ENCODE measurements around the gene ASZ1. TPM values are rescaled to one million over a fixed set of nuclear protein-coding genes. Genes with fewer than 3 reads are reported as not detected.

The ASZ1 gene
- total RNA-seq, 3 donors from 2014 or later (not counting 1 experiment from before 2014, with no cell fraction given) = not detected

DNA sequence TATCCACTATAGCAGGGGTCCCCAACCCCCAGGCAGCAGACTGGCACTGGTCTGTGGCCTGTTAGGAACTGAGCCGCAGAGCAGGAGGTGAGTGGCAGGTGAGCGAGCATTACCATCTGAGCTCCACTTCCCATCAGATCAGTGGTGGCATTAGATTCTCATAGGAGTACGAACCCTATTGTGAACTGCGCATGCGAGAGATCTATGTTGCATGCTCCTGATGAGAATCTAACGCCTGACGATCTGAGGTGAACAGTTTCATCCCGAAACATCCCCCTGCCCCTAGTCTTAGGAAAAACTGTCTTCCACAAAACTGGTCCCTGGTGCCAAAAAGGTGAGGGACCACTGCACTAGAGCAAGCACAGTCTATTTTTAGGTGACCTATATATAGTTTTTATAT, 23.6 kb downstream of the ASZ1 start:
- Histone ChIP-seq H3K4me1 (ENCODE audit: control insufficient read depth, insufficient read depth, low read length) (no peaks in the 10 kb centered on the region), H3K9me3 (ENCODE audit: control insufficient read depth, insufficient read depth, low read length) (peaks cover 3% of the 10 kb centered on the region), H3K4me3 (ENCODE audit: low read length) (no peak overlapping the region), H3K27me3 (ENCODE audit: control insufficient read depth, insufficient read depth, low read length) (no peaks in the 10 kb centered on the region), H3K36me3 (ENCODE audit: control insufficient read depth, insufficient read depth, low read length) (no peaks in the 10 kb centered on the region), H3K27ac (ENCODE audit: low read length) (no peak overlapping the region)
- Mint-ChIP-seq H3K27ac (no peak overlapping the region), H3K4me1 (no peaks in the 10 kb centered on the region), H3K9me3 (peaks cover 2 to 6% of the 10 kb centered on the region in 2 donors), H3K4me3 (no peak overlapping the region), H3K36me3 (no peaks in the 10 kb centered on the region), H3K27me3 (ENCODE audit: low read depth in 2 of 2) (no peaks in the 10 kb centered on the region)
- 96% methylated on average over 8 of the region's 8 CpGs for WGBS (ENCODE audit: insufficient coverage)
- no peak for ATAC-seq
- TF ChIP-seq, protein P1, sequence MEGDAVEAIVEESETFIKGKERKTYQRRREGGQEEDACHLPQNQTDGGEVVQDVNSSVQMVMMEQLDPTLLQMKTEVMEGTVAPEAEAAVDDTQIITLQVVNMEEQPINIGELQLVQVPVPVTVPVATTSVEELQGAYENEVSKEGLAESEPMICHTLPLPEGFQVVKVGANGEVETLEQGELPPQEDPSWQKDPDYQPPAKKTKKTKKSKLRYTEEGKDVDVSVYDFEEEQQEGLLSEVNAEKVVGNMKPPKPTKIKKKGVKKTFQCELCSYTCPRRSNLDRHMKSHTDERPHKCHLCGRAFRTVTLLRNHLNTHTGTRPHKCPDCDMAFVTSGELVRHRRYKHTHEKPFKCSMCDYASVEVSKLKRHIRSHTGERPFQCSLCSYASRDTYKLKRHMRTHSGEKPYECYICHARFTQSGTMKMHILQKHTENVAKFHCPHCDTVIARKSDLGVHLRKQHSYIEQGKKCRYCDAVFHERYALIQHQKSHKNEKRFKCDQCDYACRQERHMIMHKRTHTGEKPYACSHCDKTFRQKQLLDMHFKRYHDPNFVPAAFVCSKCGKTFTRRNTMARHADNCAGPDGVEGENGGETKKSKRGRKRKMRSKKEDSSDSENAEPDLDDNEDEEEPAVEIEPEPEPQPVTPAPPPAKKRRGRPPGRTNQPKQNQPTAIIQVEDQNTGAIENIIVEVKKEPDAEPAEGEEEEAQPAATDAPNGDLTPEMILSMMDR (IDR thresholded peaks at IDR 0.05) = no peak
- intact Hi-C loops (cut with micrococcal nuclease) = no loop called here
- DNase-seq = no peak

DNA sequence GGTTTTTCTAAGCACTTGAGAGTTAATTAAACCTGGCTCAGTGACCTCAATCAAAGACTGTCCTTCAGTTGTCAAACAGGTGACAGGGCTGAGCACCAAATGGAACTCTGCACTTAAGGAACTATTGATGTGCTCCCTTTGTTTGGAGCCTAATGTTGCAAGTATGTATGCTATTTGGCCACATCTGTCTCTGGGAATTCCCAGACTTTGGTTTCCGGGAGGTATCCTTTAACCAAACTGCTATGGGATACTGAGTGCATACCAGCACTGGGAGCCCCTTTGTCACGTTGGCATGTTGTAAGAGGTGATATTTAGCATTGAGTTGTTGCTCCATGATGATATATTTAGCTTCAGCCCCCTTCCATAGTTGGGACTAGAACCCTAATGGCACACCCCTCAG, 25.2 kb downstream of the ASZ1 start:
- Mint-ChIP-seq H3K4me1 (no peaks in the 10 kb centered on the region), H3K9me3 (peaks cover under 1 to 6% of the 10 kb centered on the region in 2 donors)
- H3K4me3 ChIP-seq (ENCODE audit: low read length) = no peak overlapping the region

DNA sequence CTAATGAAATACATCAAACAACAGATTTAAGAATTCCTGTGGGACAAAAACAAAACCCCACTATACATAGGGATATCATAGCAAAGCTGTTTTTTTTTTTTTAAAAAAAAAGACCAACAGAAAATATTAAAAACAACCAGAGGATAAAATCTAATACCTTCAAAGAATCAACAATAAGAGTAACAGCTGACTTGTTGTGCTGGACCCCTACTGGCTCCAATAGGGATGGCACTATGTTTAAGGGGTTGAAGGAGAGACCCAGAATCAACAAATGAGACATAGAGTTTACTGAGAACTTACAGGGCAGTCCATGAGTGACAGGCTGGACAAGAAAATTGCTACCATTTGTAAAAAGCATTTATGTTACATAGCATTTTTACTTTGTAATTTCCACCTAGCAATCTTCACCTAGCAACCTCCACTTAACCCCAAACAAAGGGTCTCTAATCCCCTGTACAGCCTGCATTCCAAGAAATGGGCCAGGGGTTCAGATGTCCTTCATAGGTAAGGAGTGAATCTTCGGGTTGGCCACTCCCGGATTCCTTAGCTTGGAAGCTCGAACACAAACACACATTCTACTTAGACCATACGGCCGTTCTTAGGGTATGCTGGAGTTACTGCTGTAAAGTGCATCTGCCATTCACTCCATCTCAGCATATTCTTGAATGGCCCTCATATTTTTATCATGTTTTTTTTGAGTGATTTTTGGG, 25.8 kb downstream of the ASZ1 start:
- Mint-ChIP-seq H3K27ac (no peak overlapping the region), H3K4me3 (no peak overlapping the region), H3K4me1 (no peaks in the 10 kb centered on the region), H3K9me3 (peaks cover 0 to 6% of the 10 kb centered on the region in 2 donors), H3K36me3 (no peaks in the 10 kb centered on the region), H3K27me3 (ENCODE audit: low read depth in 2 of 2) (no peaks in the 10 kb centered on the region)
- H3K27me3 ChIP-seq (ENCODE audit: control insufficient read depth, insufficient read depth, low read length) = no peaks in the 10 kb centered on the region
- 60% methylated on average over 1 of the region's 5 CpGs for WGBS (ENCODE audit: insufficient coverage)
- H3K4me3 ChIP-seq (ENCODE audit: low read length) = no peak overlapping the region
- ATAC-seq = no peak
- intact Hi-C loops (cut with micrococcal nuclease) = no loop called here
- no peak overlapping the region for H3K27ac ChIP-seq (ENCODE audit: low read length)
- H3K9me3 ChIP-seq (ENCODE audit: control insufficient read depth, insufficient read depth, low read length) = peaks cover 3% of the 10 kb centered on the region
- TF ChIP-seq, protein P1 (IDR thresholded peaks at IDR 0.05) = no peak
- no peak for DNase-seq
- no peaks in the 10 kb centered on the region for H3K4me1 ChIP-seq (ENCODE audit: control insufficient read depth, insufficient read depth, low read length)
- no peaks in the 10 kb centered on the region for H3K36me3 ChIP-seq (ENCODE audit: control insufficient read depth, insufficient read depth, low read length)

More for the DNA sequence above, 25.2 kb downstream of the ASZ1 start:
- H3K36me3 Mint-ChIP-seq = no peaks in the 10 kb centered on the region
- intact Hi-C loops (cut with micrococcal nuclease) = no loop called here
- Histone ChIP-seq H3K9me3 (ENCODE audit: control insufficient read depth, insufficient read depth, low read length) (peaks cover 3% of the 10 kb centered on the region), H3K27me3 (ENCODE audit: control insufficient read depth, insufficient read depth, low read length) (no peaks in the 10 kb centered on the region), H3K36me3 (ENCODE audit: control insufficient read depth, insufficient read depth, low read length) (no peaks in the 10 kb centered on the region), H3K27ac (ENCODE audit: low read length) (no peak overlapping the region), H3K4me1 (ENCODE audit: control insufficient read depth, insufficient read depth, low read length) (no peaks in the 10 kb centered on the region)
- no peak overlapping the region for H3K27ac Mint-ChIP-seq
- WGBS (ENCODE audit: insufficient coverage) = 93% methylated on average over 1 of the region's 2 CpGs
- H3K4me3 Mint-ChIP-seq = no peak overlapping the region
- TF ChIP-seq, protein P1 (IDR thresholded peaks at IDR 0.05) = no peak
- no peaks in the 10 kb centered on the region for H3K27me3 Mint-ChIP-seq (ENCODE audit: low read depth in 2 of 2)
- ATAC-seq (no peak), DNase-seq (no peak)
